SK-N-SH (cell line): ENCODE results near the gene RHOT2.
A peak's percentile ranks its signal among the peaks of the same experiment; 100 is the strongest.
"Not testable (repeated sequence)": the region's sequence is repeated elsewhere in the genome, so short reads cannot be mapped to it uniquely, and the experiment has no call there.

Experiments
- EP300 ChIP-seq, 2 experiments: IDR thresholded peaks; 2 replicates each; pipeline versions ENCODE4 v1.4.0 to v1.6.1; 2012; ENCODE audit warnings: borderline replicate concordance in 1 of 2, low read depth in 1 of 2, low read length in 1 of 2
- EZH2phosphoT487 ChIP-seq: fragments of 200-600 bp; sonication (generic); IDR thresholded peaks from 2 replicates; pipeline ENCODE4 v1.6.1; 2017; ENCODE audit warnings: low read depth, mixed run types, mild to moderate bottlenecking, antibody characterized with exemption, moderate library complexity, borderline replicate concordance
- YY1 ChIP-seq: IDR thresholded peaks from 2 replicates; pipeline ENCODE4 v1.4.0; 2012; ENCODE audit warnings: low read depth, mild to moderate bottlenecking
- TF ChIP-seq, protein P1 (sequence below): IDR thresholded peaks from 2 replicates; pipeline ENCODE4 v1.4.0; 2012; ENCODE audit warnings: low read depth

DNA sequence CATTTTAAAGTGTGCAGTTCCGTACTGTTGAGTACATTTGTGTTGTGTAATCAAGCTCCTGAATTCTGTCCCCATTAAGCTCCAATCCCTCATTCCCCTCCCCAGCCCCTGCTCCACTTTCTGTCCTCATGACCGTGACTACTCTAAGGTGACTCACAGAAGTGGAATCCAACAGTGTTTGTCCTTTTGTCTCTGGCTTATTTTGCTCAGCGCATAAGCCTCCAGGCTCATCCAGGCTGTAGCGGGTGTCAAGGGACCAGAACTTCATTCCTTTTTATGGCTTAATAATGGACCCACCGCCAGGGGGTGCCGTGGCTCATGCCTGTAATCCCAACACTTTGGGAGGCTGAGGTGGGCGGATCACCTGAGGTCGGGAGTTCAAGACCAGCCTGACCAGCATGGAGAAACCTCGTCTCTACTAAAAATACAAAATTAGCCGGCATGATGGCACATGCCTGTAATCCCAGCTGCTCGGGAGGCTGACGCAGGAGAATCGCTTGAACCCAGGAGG is 44.9 kb downstream of the RHOT2 start:
- TF ChIP-seq, protein P1, sequence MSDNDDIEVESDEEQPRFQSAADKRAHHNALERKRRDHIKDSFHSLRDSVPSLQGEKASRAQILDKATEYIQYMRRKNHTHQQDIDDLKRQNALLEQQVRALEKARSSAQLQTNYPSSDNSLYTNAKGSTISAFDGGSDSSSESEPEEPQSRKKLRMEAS, result 0 out of 2 replicates have a peak, but pooled peaks have one; percentile 29
- TF ChIP-seq EP300 (IDR thresholded peaks at IDR 0.05; ENCODE audit: borderline replicate concordance in 1 of 2, low read depth in 1 of 2, low read length in 1 of 2), result peak in 1 of 2 experiments; percentile 5; a peak in 1 of 4 replicates
- not testable (repeated sequence) for TF ChIP-seq EZH2phosphoT487, YY1
